GM21526 (cell line): ENCODE data around the gene POMT1.

Experiments
- ATAC-seq: cut with Tn5 transposase; IDR thresholded peaks from one replicate; pipeline ENCODE4 v1.9.1; 2021; ENCODE audit warnings: moderate library complexity; ENCODE audit not compliant: unreplicated experiment, low FRiP score

The POMT1 gene

GRCh38 chr9:131523086-131523388 is 20.3 kb downstream of the POMT1 start:
- ATAC-seq: no peak

- ATAC-seq: no peak
These were observed 21.0 kb downstream of the POMT1 start for GRCh38 chr9:131523451-131524435.

- ATAC-seq: no peak
These were observed 22.1 kb downstream of the POMT1 start for GRCh38 chr9:131524665-131525315.

GRCh38 chr9:131525643-131526565 is 23.2 kb downstream of the POMT1 start:
- no peak for ATAC-seq

- ATAC-seq: no peak
These were observed 25.5 kb downstream of the POMT1 start for GRCh38 chr9:131528186-131528585.

GRCh38 chr9:131528886-131529505 is 26.3 kb downstream of the POMT1 start:
- ATAC-seq: no peak

- ATAC-seq: no peak
These were observed 27.2 kb downstream of the POMT1 start for GRCh38 chr9:131529597-131530545.

- ATAC-seq: peak; percentile 19
These were observed 27.8 kb downstream of the POMT1 start for GRCh38 chr9:131530546-131530919.

- ATAC-seq: peak; percentile 68
These were observed 28.5 kb downstream of the POMT1 start, which contains the start of gene UCK1 for GRCh38 chr9:131530920-131531832. Gene UCK1, minus strand, starts transcription at chr9:131531263. Its CDS starts 89 bp downstream, at chr9:131531174.

GRCh38 chr9:131534721-131535237 is 32.1 kb downstream of the POMT1 start:
- no peak for ATAC-seq

- ATAC-seq: no peak
These were observed 35.2 kb downstream of the POMT1 start for GRCh38 chr9:131537946-131538345.

- ATAC-seq: no peak
These were observed 36.7 kb downstream of the POMT1 start for GRCh38 chr9:131539223-131539923.

- ATAC-seq: no peak
These were observed 40.4 kb downstream of the POMT1 start for GRCh38 chr9:131543141-131543540.

- ATAC-seq: no peak
These were observed 42.5 kb downstream of the POMT1 start, which contains the start of gene PRRT1B for GRCh38 chr9:131545003-131545785. Gene PRRT1B, plus strand, starts transcription at chr9:131545523. Its CDS starts 93 bp downstream, at chr9:131545616.

- ATAC-seq: no peak
These were observed 43.1 kb downstream of the POMT1 start for GRCh38 chr9:131545786-131546335.
